G401.6 (cell line): Measurements from ENCODE around the gene TANGO2.

Source experiments
- FAIRE-seq: peaks from 2 replicates; lab custom pipeline; 2012; peaks lifted over from hg19 to GRCh38; lab: Jason Lieb, UNC

Gene TANGO2

GRCh38 chr22:19996694-19997384, 24.1 kb upstream of the TANGO2 start:
- FAIRE-seq = no peak

DNA sequence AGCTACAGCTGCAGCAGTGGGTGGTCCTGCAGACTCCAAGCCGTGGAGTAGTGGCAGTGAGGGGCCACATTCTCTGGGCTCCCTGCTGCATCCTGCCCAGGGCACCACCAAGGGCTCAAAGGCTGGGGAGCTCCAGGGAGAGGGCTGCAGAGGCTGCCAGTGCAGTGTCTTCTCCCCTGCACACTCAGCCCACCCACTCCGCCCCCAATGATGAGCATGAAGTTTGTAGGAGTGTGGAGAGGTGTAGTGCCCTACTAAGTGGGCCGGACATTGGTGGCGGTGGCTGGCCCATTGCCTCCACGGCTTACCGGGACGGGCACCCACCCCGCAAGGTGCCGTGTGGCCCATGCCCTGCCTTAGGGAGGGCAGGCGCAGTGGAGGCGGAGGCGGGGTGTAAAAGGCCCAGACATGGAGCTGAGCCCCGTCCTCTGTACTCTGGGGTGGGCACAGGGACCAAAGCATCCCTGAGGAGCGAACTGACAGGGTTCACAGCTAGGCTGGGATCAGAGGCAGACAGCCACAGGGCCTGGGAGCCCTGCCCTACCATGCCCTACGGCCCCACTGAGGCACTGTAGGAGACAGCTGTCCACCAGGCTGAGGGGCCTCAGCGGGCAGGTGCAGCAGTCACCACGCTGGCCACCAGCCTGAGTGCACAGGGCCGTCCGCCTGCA, 23.2 kb upstream of the TANGO2 start:
- FAIRE-seq = no peak

DNA sequence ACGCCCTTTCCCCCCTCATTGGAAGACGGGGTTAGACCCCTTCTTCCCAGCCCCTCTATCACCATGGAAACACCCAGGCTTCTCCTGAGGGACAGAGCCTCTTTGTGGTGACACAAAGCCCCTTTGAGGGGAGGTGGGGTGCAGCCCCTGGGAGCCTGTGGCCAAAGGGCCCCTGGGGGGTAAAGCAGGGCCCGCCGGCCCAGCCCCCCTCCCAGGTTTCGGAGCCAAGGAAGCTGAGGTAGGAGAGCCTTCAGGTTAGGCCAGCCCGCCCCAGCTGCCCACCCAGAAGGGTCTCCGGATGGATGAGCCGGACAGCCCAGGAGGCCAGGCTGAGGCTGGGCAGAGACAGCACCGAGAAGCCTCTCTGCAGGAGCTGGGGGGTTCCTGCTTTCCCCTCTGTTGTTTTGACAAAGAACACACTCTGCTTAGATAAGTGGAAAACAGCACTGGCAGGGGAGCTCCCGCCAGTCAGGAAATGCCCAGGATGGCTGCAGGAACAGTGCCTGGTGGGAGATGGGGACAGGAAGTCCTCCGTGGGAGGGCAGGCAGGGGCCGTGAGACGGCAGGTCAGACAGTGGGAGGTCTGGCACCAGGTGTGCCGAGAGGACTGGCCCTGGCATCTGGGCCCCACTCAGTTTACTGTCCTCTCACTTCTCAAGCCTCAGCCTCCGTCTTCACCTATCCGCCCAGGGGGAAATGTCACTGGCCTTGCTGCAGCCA, 22.5 kb upstream of the TANGO2 start:
- no peak for FAIRE-seq

- no peak for FAIRE-seq
Observed at GRCh38 chr22:19998991-19999820, 21.7 kb upstream of the TANGO2 start.

GRCh38 chr22:20000246-20001081, 20.4 kb upstream of the TANGO2 start:
- no peak for FAIRE-seq

DNA sequence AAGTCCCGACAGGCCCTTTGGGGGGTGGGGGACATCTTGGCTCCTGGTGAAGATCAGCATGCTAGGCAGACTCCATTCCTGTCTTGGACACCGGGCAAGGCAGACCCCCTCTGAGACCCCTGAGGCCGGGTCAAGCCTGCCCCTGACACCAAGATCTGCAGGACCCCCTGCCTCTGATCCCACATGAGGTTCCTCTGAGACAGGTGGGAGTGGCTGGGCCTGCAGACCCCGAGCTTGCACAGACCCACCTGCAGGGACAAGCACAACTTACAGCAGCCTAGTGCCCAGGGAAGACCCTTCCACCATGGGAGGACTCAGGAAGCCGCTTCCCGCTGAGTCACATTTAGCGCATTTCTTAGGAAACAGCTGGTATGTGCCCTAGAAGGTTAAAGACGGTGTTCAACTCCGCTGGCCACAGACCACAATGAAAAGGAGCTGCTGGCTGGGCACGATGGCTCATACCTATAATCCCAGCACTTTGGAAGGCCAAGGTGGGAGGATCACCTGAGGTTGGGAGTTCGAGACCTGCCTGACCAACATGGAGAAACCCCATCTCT, 19.8 kb upstream of the TANGO2 start:
- FAIRE-seq = no peak

- no peak for FAIRE-seq
Observed at GRCh38 chr22:20002128-20002527, 18.8 kb upstream of the TANGO2 start.

DNA sequence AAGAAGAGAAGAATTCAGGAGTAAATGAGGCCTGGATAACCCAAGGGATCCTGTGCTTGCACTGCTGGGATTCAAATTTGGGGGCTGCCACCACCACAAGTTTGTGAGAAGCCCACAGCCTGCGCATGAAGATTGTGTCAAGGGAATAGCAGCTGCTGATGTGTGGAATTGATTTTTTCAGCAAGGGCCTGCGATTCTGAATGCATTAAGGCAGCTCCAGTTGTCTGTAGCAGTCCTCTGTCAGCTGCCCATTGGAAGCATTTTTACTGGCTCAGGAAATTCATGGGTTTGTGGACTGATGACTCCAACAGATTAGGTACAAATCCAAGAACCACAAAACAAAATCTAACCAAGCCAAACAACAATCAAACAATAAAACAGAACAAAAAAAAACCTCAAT, 18.3 kb upstream of the TANGO2 start:
- FAIRE-seq = no peak

DNA sequence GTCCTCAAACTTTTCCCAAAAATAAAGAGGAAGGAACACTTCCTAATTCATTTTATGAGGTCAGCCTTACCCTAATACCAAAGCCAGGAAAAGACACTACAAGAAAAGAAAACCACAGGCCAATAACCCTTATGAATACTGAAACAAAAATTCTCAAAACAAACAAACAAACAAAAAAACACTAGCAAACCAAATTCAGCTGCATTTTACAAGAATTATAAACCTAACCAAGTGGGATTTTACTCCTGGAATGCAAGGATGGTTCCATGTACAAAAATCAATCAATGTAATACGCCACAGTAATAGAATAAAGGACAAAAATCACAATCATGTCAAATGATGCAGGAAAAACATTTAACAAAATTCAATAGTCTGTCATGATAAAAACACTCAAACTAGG, 17.6 kb upstream of the TANGO2 start:
- no peak for FAIRE-seq

GRCh38 chr22:20004464-20004863, 16.4 kb upstream of the TANGO2 start:
- no peak for FAIRE-seq

DNA sequence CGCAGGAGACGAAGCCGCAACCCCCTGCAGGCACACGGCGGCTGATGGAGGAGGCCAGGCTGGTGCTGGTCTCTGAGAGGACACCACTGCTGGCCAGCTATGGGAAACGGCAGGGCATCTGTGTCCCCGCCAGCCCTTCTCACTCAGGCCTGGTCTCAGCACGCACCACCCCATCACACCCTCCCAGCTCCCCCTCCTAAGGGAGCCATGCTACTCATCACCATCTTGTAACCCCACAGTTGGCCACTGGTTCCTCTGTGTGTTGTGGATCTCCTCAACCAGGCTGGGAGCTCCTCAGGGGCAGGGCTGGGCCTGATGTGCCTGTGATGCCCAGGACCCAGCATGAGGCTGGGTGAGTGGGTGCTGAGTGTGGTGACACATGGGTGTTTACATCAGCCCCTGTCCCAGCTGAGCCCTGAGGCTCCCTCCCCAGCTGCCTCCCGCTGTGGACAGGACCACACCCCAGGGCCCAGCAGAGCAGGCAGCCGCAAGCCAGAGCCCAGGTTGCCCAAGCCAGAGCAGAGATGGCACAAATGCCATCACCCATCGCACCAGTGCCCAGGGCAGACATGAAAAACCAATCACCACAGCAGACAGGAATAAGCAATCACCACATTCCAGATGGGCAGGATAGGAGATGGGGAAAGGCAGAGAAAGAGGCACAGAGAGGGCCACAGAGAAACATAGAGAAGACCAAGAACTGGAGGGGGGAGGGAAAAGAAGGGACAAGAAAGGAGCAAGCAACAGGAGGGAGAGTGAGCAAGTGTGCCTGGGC, 12.5 kb upstream of the TANGO2 start:
- no peak for FAIRE-seq

GRCh38 chr22:20009018-20009491, 11.9 kb upstream of the TANGO2 start:
- FAIRE-seq = no peak

DNA sequence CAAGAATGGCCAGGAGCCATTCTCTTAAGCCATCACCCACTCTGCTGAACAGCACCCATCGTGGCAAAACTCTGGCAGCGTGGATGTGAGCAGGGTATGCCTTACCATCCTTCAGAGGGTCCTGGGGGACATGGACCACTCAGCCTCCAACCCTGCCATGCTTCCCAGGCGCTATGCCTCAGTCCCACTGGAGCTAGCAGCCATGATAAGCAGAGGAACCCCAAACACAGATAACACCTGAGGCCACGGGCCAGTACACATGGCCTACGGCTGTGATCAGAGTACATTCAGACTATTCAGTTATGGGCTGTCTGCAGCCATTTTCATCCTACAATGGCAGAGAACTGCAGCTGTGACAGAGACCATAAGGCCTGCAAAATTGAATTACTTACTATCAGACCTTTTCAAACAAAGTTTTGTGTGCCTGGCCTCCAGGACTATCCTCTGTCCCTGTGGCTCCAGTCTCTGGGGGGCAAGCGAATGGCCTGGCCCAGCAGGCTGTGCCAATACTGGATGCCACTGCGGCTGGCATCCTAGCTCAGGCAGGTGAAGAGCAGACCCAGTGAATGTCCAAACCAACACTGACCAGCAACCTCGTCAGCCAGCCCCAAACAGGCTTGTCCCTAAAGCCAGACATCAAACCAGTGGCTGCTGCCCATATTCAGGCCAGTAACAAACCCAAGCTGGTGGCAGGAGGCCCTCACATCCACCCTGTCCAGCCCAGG, 11.2 kb upstream of the TANGO2 start:
- no peak for FAIRE-seq

DNA sequence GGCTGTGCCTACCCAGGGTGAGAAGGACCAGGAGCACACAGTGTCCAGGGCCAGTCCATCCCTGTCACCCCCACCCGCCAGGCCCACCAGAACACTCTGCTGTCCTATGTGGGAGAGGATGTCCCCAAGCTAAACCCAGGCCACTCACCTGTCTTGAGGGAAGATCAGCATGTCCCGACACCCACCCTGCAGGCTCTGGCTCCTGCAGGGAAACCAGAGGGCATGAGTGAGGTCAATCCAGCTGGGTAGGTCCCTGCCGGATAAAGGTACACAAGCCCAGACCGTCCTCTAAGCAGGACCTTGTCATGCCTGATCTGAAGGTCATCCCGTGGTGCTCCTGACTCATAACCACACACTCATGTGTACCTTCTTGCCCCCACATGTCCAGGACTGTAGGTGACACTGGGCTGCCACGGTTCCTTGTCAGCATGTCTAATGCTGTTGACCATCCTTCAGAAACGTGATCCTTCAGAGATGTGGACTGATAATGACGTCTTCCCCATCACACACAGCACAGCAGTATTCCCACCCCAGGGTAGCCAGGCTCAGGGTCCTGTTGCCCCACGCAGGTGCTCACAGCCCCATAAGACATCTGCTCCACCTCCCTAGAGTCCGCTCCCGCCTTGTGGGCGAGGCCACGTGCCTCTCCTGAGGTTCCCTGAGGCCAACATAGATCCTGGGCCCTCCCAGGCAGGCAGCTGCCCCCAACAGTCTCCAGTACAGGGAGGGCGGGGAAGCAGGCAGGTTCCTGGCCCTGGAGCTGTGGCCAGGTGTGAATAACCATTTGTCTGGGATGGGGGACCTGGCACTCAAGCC, 10.4 kb upstream of the TANGO2 start:
- no peak for FAIRE-seq

DNA sequence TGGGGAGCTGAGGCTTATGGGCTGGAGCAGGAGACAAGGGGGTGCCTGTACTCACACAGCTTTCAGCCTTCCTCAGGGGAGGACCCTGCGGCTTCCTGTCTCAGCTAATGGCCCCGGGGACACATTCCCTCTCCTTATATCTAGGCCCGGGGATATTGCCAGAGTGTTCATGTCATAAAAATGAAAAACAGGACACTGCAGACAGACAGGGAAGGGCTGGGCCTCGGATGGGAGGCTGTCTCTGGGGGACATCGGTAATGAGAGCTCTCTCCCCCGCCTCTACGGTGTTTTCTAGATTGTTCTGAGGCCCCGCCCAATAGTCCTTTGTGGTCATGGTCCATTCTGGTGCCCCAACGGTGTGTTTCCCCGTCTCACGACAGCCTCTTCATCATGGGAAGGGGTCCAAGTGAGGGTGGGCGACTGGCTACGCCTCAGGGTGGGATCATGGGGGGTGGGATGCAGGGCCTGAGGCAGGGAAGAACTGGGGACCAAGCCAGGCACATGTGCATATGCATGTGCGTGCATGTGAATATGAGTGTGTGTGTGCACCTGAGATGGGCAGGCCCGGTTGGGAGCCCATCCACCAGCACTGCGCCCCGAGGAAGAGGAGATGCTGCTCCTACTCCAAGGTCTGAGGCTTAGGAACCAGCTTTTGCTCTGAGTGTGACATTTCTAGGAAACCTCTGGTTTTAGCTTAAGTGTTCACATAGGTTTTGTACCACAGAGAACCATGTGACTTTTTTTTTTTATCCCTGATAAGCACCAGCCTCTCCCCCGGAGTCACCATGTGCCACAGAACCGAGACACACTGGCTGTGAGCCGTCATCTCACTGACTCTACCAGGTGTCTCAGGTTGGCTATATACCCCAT, 9.6 kb upstream of the TANGO2 start:
- FAIRE-seq = no peak

GRCh38 chr22:20011993-20012740, 8.7 kb upstream of the TANGO2 start:
- no peak for FAIRE-seq

DNA sequence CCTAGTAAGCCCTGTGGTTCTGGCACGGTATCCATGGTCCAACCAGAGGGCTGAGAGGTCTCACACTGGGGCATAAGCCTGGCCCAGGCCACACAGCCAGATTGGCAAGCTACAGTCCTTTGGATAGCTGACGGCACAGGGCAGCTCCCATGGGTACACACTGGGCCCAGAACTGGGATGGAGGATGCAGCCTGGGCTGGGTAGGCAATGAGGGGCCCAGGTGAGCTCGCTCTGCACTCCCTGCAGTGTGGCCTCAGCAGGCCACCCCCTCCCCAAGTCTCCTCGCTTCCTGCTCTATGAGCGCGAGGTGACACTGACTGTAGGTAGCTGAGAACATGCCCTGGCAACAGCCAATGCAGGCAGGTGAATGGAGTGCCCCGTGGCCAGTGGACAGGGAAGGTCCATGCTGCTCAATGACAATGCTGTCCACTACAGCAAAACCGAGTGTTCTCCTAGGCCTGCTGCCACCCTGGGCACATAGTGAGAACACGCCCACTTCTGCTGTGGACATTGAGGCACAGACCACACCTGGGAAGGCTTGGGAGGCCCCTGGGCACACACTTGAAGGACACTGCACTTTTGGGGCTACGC, 8.1 kb upstream of the TANGO2 start:
- FAIRE-seq = no peak
